ENCODE data around the gene ZBTB38. TPM values are rescaled to one million over a fixed set of nuclear protein-coding genes. Genes with fewer than 3 reads are reported as not detected.

ZBTB38 gene
- total and polyA plus RNA-seq, 2 experiments from 2014 or later: 8.7 to 11.5 TPM

DNA sequence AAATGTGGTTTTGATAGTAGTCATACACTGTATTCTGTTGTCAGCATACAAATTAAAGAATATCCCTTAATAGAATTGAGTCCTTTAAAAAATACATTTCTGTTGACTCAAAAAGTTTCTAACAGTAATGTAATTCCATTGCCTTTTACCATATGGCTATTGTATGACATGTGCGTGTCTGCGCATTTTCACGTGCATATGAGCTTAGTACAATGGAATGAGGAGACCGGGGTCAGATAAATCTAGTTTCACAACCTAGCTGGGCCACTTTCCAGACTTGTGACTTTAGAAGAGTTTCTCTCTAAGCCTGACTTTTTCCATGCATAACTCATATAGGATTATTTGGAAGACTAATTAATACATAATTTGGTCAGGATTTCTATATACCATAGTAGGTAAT lies 38.7 kb downstream of the ZBTB38 start:
- Histone ChIP-seq H2AFZ (no peak overlapping the region), H3K27me3 (ENCODE audit: insufficient read depth) (peaks cover 40% of the 10 kb centered on the region), H3K79me2 (replicated peaks; ENCODE audit: insufficient read depth) (no peaks in the 10 kb centered on the region), H3K4me2 (no peak overlapping the region), H3K27ac (ENCODE audit: low read depth) (no peak overlapping the region), H4K20me1 (replicated peaks; ENCODE audit: insufficient read depth) (no peaks in the 10 kb centered on the region), H3K9me2 (ENCODE audit: insufficient read depth) (no peaks in the 10 kb centered on the region), H3K4me1 (ENCODE audit: insufficient read depth) (peaks cover 12% of the 10 kb centered on the region), H3F3A (replicated peaks; ENCODE audit: low read depth) (no peaks in the 10 kb centered on the region), H3K36me3 (ENCODE audit: insufficient read depth) (no peaks in the 10 kb centered on the region), H3K4me3 (no peak overlapping the region)
- Mint-ChIP-seq H3K27me3 (ENCODE audit: insufficient read depth, low read depth, poor library complexity) (peaks cover 8% of the 10 kb centered on the region), H3K27ac (no peak overlapping the region), H3K36me3 (ENCODE audit: low read depth) (no peaks in the 10 kb centered on the region), H3K4me1 (peaks cover 10% of the 10 kb centered on the region), H3K4me3 (no peak overlapping the region), H3K9me3 (no peaks in the 10 kb centered on the region)
- TF ChIP-seq ZNF331 (CRISPR knock-in tag; IDR thresholded peaks at IDR 0.05; ENCODE audit: low read depth) (no peak), NANOG (IDR thresholded peaks at IDR 0.05; ENCODE audit: borderline replicate concordance) (no peak), POLR2AphosphoS5 (IDR thresholded peaks at IDR 0.05; ENCODE audit: low read depth) (no peak), STAT1 (IDR thresholded peaks at IDR 0.05; ENCODE audit: unreplicated experiment) (no peak), CREB1 (CRISPR knock-in tag; IDR thresholded peaks at IDR 0.05; ENCODE audit: low read depth) (no peak), JUNB (IDR thresholded peaks at IDR 0.05; ENCODE audit: unreplicated experiment) (no peak), EZH2 (IDR thresholded peaks at IDR 0.05; ENCODE audit: low read depth, unreplicated experiment) (no peak), ZNF114 (CRISPR knock-in tag; IDR thresholded peaks at IDR 0.05) (no peak), EZH2phosphoT487 (IDR thresholded peaks at IDR 0.05; ENCODE audit: unreplicated experiment) (no peak)
- TF ChIP-seq, protein P1, sequence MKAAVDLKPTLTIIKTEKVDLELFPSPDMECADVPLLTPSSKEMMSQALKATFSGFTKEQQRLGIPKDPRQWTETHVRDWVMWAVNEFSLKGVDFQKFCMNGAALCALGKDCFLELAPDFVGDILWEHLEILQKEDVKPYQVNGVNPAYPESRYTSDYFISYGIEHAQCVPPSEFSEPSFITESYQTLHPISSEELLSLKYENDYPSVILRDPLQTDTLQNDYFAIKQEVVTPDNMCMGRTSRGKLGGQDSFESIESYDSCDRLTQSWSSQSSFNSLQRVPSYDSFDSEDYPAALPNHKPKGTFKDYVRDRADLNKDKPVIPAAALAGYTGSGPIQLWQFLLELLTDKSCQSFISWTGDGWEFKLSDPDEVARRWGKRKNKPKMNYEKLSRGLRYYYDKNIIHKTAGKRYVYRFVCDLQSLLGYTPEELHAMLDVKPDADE (IDR thresholded peaks at IDR 0.05): no peak
- TF ChIP-seq, protein P2, sequence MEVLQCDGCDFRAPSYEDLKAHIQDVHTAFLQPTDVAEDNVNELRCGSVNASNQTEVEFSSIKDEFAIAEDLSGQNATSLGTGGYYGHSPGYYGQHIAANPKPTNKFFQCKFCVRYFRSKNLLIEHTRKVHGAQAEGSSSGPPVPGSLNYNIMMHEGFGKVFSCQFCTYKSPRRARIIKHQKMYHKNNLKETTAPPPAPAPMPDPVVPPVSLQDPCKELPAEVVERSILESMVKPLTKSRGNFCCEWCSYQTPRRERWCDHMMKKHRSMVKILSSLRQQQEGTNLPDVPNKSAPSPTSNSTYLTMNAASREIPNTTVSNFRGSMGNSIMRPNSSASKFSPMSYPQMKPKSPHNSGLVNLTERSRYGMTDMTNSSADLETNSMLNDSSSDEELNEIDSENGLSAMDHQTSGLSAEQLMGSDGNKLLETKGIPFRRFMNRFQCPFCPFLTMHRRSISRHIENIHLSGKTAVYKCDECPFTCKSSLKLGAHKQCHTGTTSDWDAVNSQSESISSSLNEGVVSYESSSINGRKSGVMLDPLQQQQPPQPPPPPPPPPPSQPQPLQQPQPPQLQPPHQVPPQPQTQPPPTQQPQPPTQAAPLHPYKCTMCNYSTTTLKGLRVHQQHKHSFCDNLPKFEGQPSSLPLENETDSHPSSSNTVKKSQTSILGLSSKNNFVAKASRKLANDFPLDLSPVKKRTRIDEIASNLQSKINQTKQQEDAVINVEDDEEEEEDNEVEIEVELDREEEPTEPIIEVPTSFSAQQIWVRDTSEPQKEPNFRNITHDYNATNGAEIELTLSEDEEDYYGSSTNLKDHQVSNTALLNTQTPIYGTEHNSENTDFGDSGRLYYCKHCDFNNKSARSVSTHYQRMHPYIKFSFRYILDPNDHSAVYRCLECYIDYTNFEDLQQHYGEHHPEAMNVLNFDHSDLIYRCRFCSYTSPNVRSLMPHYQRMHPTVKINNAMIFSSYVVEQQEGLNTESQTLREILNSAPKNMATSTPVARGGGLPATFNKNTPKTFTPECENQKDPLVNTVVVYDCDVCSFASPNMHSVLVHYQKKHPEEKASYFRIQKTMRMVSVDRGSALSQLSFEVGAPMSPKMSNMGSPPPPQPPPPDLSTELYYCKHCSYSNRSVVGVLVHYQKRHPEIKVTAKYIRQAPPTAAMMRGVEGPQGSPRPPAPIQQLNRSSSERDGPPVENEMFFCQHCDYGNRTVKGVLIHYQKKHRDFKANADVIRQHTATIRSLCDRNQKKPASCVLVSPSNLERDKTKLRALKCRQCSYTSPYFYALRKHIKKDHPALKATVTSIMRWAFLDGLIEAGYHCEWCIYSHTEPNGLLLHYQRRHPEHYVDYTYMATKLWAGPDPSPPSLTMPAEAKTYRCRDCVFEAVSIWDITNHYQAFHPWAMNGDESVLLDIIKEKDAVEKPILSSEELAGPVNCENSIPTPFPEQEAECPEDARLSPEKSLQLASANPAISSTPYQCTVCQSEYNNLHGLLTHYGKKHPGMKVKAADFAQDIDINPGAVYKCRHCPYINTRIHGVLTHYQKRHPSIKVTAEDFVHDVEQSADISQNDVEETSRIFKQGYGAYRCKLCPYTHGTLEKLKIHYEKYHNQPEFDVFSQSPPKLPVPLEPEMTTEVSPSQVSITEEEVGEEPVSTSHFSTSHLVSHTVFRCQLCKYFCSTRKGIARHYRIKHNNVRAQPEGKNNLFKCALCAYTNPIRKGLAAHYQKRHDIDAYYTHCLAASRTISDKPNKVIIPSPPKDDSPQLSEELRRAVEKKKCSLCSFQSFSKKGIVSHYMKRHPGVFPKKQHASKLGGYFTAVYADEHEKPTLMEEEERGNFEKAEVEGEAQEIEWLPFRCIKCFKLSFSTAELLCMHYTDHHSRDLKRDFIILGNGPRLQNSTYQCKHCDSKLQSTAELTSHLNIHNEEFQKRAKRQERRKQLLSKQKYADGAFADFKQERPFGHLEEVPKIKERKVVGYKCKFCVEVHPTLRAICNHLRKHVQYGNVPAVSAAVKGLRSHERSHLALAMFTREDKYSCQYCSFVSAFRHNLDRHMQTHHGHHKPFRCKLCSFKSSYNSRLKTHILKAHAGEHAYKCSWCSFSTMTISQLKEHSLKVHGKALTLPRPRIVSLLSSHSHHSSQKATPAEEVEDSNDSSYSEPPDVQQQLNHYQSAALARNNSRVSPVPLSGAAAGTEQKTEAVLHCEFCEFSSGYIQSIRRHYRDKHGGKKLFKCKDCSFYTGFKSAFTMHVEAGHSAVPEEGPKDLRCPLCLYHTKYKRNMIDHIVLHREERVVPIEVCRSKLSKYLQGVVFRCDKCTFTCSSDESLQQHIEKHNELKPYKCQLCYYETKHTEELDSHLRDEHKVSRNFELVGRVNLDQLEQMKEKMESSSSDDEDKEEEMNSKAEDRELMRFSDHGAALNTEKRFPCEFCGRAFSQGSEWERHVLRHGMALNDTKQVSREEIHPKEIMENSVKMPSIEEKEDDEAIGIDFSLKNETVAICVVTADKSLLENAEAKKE (CRISPR knock-in tag; IDR thresholded peaks at IDR 0.05): no peak
- TF ChIP-seq, protein P3, sequence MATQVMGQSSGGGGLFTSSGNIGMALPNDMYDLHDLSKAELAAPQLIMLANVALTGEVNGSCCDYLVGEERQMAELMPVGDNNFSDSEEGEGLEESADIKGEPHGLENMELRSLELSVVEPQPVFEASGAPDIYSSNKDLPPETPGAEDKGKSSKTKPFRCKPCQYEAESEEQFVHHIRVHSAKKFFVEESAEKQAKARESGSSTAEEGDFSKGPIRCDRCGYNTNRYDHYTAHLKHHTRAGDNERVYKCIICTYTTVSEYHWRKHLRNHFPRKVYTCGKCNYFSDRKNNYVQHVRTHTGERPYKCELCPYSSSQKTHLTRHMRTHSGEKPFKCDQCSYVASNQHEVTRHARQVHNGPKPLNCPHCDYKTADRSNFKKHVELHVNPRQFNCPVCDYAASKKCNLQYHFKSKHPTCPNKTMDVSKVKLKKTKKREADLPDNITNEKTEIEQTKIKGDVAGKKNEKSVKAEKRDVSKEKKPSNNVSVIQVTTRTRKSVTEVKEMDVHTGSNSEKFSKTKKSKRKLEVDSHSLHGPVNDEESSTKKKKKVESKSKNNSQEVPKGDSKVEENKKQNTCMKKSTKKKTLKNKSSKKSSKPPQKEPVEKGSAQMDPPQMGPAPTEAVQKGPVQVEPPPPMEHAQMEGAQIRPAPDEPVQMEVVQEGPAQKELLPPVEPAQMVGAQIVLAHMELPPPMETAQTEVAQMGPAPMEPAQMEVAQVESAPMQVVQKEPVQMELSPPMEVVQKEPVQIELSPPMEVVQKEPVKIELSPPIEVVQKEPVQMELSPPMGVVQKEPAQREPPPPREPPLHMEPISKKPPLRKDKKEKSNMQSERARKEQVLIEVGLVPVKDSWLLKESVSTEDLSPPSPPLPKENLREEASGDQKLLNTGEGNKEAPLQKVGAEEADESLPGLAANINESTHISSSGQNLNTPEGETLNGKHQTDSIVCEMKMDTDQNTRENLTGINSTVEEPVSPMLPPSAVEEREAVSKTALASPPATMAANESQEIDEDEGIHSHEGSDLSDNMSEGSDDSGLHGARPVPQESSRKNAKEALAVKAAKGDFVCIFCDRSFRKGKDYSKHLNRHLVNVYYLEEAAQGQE (IDR thresholded peaks at IDR 0.05; ENCODE audit: unreplicated experiment): no peak
- TF ChIP-seq, protein P4, sequence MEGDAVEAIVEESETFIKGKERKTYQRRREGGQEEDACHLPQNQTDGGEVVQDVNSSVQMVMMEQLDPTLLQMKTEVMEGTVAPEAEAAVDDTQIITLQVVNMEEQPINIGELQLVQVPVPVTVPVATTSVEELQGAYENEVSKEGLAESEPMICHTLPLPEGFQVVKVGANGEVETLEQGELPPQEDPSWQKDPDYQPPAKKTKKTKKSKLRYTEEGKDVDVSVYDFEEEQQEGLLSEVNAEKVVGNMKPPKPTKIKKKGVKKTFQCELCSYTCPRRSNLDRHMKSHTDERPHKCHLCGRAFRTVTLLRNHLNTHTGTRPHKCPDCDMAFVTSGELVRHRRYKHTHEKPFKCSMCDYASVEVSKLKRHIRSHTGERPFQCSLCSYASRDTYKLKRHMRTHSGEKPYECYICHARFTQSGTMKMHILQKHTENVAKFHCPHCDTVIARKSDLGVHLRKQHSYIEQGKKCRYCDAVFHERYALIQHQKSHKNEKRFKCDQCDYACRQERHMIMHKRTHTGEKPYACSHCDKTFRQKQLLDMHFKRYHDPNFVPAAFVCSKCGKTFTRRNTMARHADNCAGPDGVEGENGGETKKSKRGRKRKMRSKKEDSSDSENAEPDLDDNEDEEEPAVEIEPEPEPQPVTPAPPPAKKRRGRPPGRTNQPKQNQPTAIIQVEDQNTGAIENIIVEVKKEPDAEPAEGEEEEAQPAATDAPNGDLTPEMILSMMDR (conservative IDR thresholded peaks at IDR 0.05; ENCODE audit: low read depth in 2 of 2): no peak
- ATAC-seq (no peak), DNase-seq (ENCODE audit: low spot score) (no peak)

Measured in GM23338 (cell line).